ENCODE measurements around the gene IRF7. TPM values are rescaled to one million over a fixed set of nuclear protein-coding genes. Genes with fewer than 3 reads are reported as not detected.

Gene IRF7
- total and polyA plus RNA-seq, 9 of the 15 experiments (the other 6 are each of a cell fraction or from before 2014, with no cell fraction given) = 0.27 to 7.6 (median 1.8) TPM

DNA sequence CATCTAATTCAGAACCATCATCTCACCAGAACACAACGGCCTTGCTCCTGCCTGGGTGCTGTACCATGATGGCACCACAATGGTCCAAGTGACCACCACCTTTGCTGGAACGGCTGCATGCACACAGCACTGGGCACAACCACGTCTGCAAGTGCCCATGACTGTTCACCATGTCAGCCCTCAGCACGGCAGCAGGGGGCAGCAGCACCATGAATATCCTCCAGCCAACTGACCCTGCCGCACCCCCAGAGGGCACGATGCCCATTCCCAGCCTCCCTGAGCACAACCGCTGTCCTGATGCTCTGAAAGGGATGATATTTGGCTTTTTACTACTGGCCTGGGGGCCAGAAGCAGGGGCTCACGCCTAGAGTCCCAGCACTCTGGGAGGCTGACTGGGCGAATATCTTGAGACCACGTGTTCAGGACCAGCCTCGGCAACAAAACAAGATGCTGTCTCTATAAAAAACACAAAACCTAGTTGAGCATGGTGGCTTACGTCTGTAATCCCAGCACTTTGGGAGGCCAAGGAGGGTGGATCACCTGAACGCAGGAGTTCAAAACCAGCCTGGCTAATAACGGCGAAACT is 47.0 kb upstream of the IRF7 start (continued):
- TF ChIP-seq ZNF592 (IDR thresholded peaks at IDR 0.05) = no peak
- TF ChIP-seq TEAD2 (tag; IDR thresholded peaks at IDR 0.05) = no peak
- TF ChIP-seq ILF3 (IDR thresholded peaks at IDR 0.05; ENCODE audit: borderline replicate concordance) = no peak
- no peak for TF ChIP-seq ZNF232 (CRISPR knock-in tag; IDR thresholded peaks at IDR 0.05)
- no peak for TF ChIP-seq RBM17 (IDR thresholded peaks at IDR 0.05; ENCODE audit: borderline replicate concordance, low read depth, low read length)
- no peak for TF ChIP-seq ZNF143 (CRISPR knock-in tag; IDR thresholded peaks at IDR 0.05)
- no peak for TF ChIP-seq RCOR1 (IDR thresholded peaks at IDR 0.05; ENCODE audit: borderline replicate concordance in 1 of 2, low read depth in 2 of 2, low read length in 2 of 2)
- TF ChIP-seq DEAF1 (CRISPR knock-in tag; IDR thresholded peaks at IDR 0.05) = peak; percentile 55
- TF ChIP-seq ZNF707 (CRISPR knock-in tag; conservative IDR thresholded peaks at IDR 0.05) = no peak
- peak; percentile 78 to 79 (median 78) for TF ChIP-seq CTCF (IDR thresholded peaks at IDR 0.05 in 2 of 3, conservative IDR thresholded peaks at IDR 0.05 in 1 of 3; ENCODE audit: insufficient read depth in 2 of 3, low read depth in 1 of 3, low read length in 3 of 3)
- TF ChIP-seq NFIC (IDR thresholded peaks at IDR 0.05) = peak; percentile 46; the same call in 1 of the 2 replicates
- TF ChIP-seq ZNF449 (CRISPR knock-in tag; IDR thresholded peaks at IDR 0.05) = no peak
- peak; percentile 24; the same call in 1 of the 2 replicates for TF ChIP-seq CREM (IDR thresholded peaks at IDR 0.05; ENCODE audit: low read depth)
- TF ChIP-seq ZBTB9 (CRISPR knock-in tag; IDR thresholded peaks at IDR 0.05) = no peak
- TF ChIP-seq ZEB2 (IDR thresholded peaks at IDR 0.05) = no peak
- TF ChIP-seq NUFIP1 (IDR thresholded peaks at IDR 0.05; ENCODE audit: partially characterized antibody) = no peak
- TF ChIP-seq ETS2 (tag; IDR thresholded peaks at IDR 0.05; ENCODE audit: borderline replicate concordance, poor library complexity, severe bottlenecking) = no peak
- TF ChIP-seq BACH1 (tag; IDR thresholded peaks at IDR 0.05) = no peak
